Right renal cortex interstitium (tissue), 3 donors: Measurements from ENCODE around the gene PRKCA. TPM values are rescaled to one million over a fixed set of nuclear protein-coding genes. Genes with fewer than 3 reads are reported as not detected.
"Not testable (repeated sequence)": the region's sequence is repeated elsewhere in the genome, so short reads cannot be mapped to it uniquely, and the experiment has no call there.

Source experiments
- DNase-seq, 3 donors: peaks; one replicate each; pipeline ENCODE4 v3.0.0-alpha.2; 2013; ENCODE audit warnings: low read depth in 3 of 3, low spot score in 2 of 3
- polyA plus RNA-seq, 3 donors: library from polyadenylated mRNA; unstranded; fragments of 120-200 nt; gene quantifications; one replicate each; pipeline ENCODE4 v1.2.1, GENCODE V29; 2013; ENCODE audit not compliant: insufficient read length in 3 of 3

Gene PRKCA
- polyA plus RNA-seq, 3 donors, result 22.8 to 24.1 (median 23.8) TPM

- DNase-seq, result no peak
Measured at GRCh38 chr17:66451188-66452149, 149.1 kb downstream of the PRKCA start.

GRCh38 chr17:66455060-66455459, 152.6 kb downstream of the PRKCA start:
- DNase-seq, result no peak

- not testable (repeated sequence) for DNase-seq
Measured at GRCh38 chr17:66457499-66457898, 155.1 kb downstream of the PRKCA start.

- no peak for DNase-seq
Measured at GRCh38 chr17:66458782-66459181, 156.4 kb downstream of the PRKCA start.

- no peak for DNase-seq
Measured at GRCh38 chr17:66459811-66460270, 157.4 kb downstream of the PRKCA start.

GRCh38 chr17:66460558-66460957, 158.1 kb downstream of the PRKCA start:
- DNase-seq, result no peak

- no peak for DNase-seq
Measured at GRCh38 chr17:66461343-66461995, 159.1 kb downstream of the PRKCA start.

GRCh38 chr17:66462010-66462409, 159.6 kb downstream of the PRKCA start:
- DNase-seq, result no peak

- no peak for DNase-seq
Measured at GRCh38 chr17:66464921-66465320, 162.5 kb downstream of the PRKCA start.

DNA sequence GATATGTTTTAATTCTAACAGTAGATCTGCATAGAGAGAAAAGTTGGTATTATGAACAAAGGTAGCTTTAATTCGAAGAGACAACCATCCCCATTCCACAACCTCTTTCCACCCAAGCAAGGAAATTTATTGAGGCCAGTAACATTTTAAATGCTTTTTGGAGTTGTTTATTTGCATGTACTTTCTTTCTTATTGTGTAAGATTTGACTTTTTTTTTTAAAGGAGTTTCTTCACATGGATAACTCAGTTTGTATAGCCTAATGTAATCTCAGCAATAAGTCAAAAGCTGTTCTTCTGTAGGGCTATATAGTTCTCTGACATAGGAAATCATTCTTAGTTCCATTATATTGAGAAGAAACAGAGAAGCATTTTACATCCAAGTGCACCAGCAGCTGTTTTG, 163.3 kb downstream of the PRKCA start:
- DNase-seq, result no peak

DNA sequence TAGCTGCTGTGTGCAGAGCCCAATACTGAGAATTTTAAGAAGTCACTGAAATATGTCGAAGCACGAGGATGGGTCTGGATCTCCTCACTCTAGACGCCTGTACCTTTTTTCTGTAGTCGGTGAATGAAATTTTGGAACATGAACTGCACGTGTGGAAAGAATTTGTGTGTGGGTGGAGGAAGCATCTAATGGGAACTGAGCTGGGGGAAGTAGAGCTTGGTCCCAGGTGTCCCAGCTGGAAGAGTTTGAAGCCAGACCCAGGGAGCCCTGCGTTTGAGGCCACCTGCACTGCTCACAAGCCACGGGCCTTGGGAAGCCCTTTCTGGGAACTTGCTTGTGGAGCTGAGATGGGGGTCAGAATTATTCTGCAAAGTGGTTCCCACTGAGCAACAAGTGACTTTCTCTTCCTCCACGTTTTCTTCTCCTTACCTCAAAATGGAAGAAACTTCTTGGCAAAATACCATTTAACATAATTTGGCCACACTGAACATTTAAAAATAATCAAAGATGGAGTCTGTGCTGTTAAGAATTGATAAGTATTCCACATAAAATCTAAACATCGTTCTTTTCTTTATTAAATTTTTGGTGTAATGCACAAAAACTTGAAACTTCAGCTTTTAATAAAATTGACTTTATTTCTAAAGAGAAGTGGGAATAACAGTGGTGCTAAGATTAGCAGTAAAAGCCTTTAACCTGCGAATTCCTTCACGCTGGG, 163.8 kb downstream of the PRKCA start:
- no peak for DNase-seq

GRCh38 chr17:66466840-66467367, 164.5 kb downstream of the PRKCA start:
- DNase-seq, result no peak

DNA sequence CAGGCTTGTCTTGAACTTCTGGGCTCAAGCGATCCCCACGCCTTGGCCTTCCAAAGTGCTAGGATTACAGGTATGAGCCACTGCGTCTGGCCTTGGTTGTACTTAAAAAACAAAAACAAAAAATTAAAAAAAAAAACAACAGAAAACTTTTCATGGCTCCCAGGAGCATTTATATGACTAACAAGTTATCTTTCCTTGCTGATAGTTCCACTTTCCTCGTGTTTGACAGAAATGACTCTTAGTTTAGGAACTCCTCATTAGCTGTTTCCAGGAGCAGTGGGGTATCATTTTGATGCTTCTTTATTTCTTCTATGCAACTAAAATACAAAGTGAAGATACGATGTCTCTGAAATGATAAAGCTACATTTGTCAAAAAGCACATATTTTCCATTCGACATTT, 165.4 kb downstream of the PRKCA start:
- no peak for DNase-seq

DNA sequence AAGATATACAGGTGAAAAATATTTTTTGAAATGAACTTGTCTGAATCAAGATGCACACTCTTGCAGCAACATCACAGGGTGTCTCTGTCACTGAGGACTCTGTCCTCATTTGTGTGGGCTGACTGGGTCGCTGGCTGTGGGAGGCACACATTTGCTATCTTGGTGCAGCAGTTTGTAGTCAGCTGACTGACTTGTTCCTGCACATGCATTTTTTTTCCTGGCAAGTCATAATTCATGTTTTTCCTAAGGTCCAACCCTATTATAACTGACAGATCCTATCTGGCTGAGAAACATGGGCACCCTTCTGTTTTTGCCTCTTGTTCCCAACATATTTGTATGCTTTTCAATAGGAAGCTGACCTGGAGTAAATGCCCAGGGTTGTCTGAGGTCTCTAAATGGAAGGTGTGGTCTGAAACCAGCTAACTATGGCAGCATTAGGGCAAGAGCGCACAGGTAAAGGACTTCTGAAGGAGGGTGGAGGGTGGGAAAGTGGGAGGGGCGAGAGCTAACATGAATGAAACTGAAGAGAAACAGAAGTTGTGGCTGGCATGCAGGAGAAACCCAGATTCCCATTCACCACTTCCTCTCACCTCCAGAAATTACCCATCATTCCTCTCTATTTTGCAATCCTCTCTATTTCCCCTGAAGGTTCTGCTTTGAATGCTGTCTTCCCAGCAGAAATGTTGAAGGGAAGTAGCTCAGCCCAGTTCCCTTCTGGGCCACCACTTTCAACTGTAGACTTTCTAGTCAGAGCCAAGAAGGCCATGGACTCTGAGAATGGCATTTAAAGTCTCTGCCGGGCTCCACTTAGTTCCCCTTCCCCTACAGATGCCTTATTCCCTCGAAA, 166.1 kb downstream of the PRKCA start:
- no peak for DNase-seq

- no peak for DNase-seq
Measured at GRCh38 chr17:66469088-66469442, 166.7 kb downstream of the PRKCA start.

DNA sequence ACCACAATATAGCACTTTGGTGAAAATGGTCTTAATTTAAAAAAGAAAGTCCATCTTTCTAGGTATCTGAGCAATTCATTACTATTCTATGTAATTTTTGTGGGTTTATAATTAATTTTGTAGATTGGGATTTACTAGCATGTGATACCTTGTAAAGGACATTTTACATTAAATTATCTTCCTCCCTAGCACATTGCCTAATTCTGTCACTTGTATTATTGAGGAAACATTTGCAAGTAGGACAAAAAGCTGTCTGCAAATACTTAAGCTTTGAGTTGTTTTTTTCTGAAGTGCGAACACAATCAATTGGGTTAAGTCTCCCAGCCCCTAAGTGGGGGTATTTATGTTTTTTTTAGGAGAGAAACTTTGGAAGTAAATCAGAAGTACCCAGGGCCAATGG, 167.0 kb downstream of the PRKCA start:
- DNase-seq, result no peak

GRCh38 chr17:66469890-66470289, 167.5 kb downstream of the PRKCA start:
- no peak for DNase-seq

DNA sequence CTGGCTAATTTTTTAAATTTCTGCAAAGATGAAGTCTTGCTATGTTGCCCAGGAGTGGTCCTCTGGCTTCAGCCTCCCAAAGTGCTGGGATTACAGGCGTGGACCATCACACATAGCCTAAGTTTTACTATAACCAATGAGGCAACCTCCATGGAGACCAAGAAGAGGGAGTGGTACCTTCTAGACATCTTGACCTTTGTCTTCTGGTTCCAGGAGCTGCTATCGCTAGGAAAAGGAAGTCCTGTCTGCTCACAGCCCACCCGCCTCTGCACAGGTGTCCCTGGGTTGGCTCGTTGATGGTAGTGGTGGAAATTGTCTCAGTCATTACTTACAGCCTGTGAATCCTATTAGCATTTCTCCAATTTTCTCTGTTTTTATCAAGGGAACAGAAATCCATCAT, 169.7 kb downstream of the PRKCA start:
- DNase-seq, result no peak

DNA sequence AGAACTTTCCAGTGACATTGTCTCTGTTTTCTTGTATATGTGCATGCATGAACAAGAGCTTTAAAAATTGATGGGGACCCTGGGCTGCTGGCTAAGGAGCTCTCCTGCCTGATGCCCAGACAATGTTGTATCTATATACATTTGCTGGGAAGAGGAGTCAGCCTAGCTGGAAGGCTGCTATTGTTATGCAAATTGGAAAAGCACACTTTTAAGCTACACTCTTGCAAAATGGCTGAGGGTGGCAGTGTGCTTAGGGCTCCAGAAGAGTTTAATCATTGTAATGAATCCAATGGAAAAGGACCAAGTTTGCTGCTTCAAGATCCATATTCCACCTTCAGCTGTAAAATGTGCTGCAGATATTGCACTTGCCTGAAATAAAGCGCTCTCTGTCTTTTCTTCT, 171.8 kb downstream of the PRKCA start:
- no peak for DNase-seq

DNA sequence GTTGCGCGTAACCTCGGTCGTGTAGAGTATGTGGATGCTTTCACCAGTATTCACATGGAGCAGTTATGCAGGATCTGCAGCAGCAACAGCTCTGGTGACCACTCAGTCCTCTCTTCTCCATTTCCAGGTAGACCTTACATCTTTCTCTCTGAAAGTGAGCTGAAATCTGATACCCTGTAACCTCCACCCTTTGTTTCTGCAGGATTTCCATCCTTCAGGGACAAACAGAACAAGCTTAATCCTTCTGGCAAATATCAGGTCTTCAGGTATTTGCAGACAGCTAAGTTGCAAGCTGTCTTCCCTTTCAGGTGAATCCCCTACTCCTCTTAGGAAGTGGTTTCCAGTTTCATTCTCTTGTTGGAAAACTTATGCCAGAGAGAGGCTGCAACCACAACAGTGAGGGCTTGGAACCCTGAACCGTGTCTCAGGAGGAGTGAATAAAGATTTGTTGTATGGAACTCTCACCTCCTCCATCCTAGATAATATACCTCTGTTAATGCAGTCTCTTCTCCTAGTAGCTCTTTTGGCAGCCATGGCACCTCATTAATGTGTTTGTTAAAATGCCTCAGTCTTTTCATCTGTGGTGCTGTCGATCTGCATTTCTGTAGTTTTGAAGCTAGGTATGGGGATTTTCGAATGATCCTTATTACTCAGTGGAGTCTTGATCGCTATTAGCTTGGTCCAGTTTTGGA, 172.5 kb downstream of the PRKCA start:
- no peak for DNase-seq
